ENCODE measurements around the gene NDRG2. TPM values are rescaled to one million over a fixed set of nuclear protein-coding genes. Genes with fewer than 3 reads are reported as not detected.

Gene NDRG2
- total RNA-seq, 8 experiments from 2014 or later, result 4.1 to 51.8 (median 13.7) TPM

DNA sequence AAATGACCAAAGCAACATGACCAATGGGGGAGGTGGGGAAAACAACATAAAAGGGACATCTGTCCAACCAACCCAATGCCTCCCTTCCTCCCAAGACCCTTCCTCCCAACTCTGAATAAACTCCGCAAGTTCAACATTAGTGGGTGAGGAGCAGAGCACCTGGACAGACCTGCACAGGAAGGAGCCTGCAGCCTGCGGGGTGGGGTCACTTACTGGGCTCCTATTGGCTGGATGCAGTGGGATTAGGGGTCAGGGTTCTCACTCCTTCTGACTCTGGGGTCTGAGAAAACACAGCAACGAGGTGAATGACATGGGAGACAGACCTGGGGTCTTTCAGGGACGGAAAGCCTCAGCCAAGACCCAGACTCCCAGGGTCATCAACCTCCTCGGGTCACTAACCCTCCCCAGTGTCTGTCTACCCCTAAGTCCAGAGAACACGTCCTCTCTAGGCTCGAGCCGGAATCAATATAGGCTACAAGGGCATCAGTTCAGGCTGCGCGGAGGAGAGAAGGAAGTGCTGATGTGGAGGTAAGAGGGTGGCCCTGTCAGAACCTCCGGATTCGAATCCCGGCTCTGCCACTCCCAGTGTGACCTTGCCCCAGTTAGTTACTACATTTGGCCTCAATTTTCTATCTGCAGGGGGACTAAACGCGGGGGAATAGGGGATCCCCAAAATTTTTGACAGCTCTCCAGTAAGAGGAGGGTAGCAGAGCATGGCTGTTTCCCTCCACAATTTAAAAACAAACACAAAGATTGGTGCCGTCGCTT, 860 bp downstream of the NDRG2 start:
- WGBS, 10 experiments, result 0 to 35% (median 23%) methylated on average over 1 to 10 of the region's 17 CpGs; no CpG with 5 or more reads in 3 of the 10 experiments
- in situ Hi-C loops (cut with MboI; ENCODE audit: low pct_unique_long_range_greater_than_20kb in 2 of 9, low sequenced_read_pairs in 9 of 9, unreplicated experiment in 9 of 9), result loop anchor here in 1 of 9 experiments (25.0 kb wide), 1 partner anchor 88 kb away; the partner anchor contains the start of gene TMEM253
- no peak for ATAC-seq (replicated peaks in 6 of 8)

DNA sequence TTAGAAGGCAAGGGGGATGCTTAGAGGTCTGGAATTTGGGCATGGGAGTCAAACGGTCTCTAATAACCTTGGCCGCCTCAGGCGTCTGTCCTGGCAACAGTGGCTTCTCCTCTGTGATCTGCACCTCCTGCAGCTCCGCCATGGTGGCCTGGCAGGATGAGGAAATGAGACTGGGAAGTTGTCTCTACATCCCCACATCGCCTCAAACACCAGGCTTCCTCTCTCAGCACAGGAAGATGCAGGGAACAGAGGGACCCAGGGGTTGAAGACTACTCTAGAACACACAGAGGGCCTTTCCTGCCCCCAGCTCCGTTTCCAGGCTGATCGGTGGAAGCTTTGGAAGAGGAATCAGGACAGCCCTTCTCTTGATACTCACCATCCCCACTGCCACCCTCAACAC, 1.7 kb downstream of the NDRG2 start:
- no peaks in the 10 kb centered on the region for H3K4me1 ChIP-seq (replicated peaks in 1 of 2)
- ATAC-seq (replicated peaks in 6 of 8), result no peak
- no peak overlapping the region for H3K4me3 ChIP-seq
- no peak overlapping the region for H3K27ac ChIP-seq
- 66 to 92% (median 79%) methylated on average over 2 to 6 of the region's 7 CpGs; no CpG with 5 or more reads in 4 of the 10 experiments for WGBS, 10 experiments
- in situ Hi-C loops (cut with MboI; ENCODE audit: low pct_unique_long_range_greater_than_20kb in 2 of 9, low sequenced_read_pairs in 9 of 9, unreplicated experiment in 9 of 9), result loop anchor here in 1 of 9 experiments (25.0 kb wide), 1 partner anchor 89 kb away; the partner anchor contains the start of gene TMEM253

More for the DNA sequence above, 860 bp downstream of the NDRG2 start:
- peak overlapping the region in 1 of 2 donors; percentile 28 for H3K27ac ChIP-seq
- H3K4me1 ChIP-seq (replicated peaks in 1 of 2), result no peaks in the 10 kb centered on the region
- peak overlapping the region; percentile 40 to 49 (median 46) for H3K4me3 ChIP-seq

DNA sequence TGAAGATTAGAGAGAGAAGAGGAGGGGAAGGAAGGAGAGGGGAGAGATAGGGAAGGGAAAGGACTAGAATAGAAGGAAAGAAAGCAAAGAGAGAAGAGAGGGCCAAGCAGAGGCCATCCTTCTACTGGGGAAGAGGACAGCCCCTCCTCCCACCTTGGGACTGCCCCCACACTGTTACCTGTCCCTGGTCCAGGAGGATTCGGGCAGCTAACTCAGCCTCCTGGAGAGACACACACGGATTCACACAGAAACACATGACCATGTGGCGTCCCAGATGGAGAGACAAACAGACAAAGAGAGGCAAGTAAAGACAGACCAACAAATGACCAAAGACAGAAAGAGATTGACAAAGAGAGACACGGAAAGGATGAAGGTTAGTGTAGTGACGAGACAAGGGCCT, 2.2 kb downstream of the NDRG2 start:
- 40 to 93% (median 74%) methylated on average over 1 to 5 of the region's 5 CpGs for WGBS, 10 experiments
- ATAC-seq (replicated peaks in 6 of 8), result no peak
- no peak overlapping the region for H3K27ac ChIP-seq
- in situ Hi-C loops (cut with MboI; ENCODE audit: low pct_unique_long_range_greater_than_20kb in 2 of 9, low sequenced_read_pairs in 9 of 9, unreplicated experiment in 9 of 9), result loop anchor here in 1 of 9 experiments (25.0 kb wide), 1 partner anchor 90 kb away; the partner anchor contains the start of gene TMEM253
- H3K4me1 ChIP-seq (replicated peaks in 1 of 2), result no peaks in the 10 kb centered on the region
- H3K4me3 ChIP-seq, result no peak overlapping the region

DNA sequence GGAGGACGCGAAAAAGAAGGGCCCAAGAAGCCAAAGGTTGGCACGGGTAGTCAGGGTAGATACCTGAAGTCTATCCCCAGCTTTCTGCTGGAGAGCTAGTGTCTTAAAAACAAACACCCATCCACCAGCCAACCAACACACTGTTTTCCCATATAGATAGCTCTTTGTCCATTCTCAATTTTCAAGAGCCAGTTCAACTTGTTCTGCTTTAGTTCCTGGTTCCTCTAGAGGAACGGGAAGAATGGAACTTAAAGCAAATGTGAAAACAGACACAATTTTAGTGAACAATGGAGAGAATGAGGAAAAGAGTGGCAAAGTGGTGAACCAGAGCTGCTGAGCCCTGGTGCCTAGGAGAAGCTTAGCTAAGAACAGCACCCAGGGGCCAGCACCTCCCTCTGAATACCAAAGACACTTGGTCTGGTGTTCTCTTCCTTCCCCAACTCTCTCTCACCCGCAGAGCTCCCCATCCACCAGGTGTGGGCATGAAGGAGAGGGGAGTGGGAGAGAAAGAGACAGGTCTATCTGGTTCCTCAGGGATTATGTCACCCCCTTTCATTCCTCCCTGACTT, 3.8 kb downstream of the NDRG2 start:
- no peak overlapping the region for H3K27ac ChIP-seq
- H3K4me1 ChIP-seq (replicated peaks in 1 of 2), result no peaks in the 10 kb centered on the region
- WGBS, 10 experiments, result 20 to 100% (median 90%) methylated on average over 1 to 5 of the region's 5 CpGs; no CpG with 5 or more reads in 3 of the 10 experiments
- H3K4me3 ChIP-seq, result no peak overlapping the region
- in situ Hi-C loops (cut with MboI; ENCODE audit: low pct_unique_long_range_greater_than_20kb in 2 of 9, low sequenced_read_pairs in 9 of 9, unreplicated experiment in 9 of 9), result loop anchor here in 1 of 9 experiments (25.0 kb wide), 1 partner anchor 91 kb away; the partner anchor contains the start of gene TMEM253
- no peak for ATAC-seq (replicated peaks in 6 of 8)

DNA sequence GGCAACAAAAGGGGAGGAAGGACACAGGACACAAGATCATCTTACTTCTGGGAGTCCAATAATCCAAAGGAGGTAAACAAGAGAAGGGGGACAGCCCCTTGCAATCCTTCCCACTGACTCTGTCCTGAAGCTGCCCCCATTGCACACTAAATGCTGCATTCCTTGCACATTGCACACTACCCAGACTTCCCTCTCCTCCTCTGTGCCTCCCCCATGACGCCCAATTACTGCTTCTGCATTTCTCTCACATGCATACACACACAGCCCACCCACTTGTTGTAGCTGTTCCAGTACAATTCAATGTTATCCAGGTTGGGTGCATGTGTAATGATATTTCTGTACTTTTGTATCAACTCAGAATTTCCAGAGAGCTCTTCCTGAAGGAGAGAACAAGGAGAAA, 5.5 kb downstream of the NDRG2 start:
- Histone ChIP-seq H3K4me3 (no peak overlapping the region), H3K4me1 (replicated peaks in 1 of 2) (peaks cover 3 to 4% of the 10 kb centered on the region in 2 donors), H3K27ac (no peak overlapping the region)
- in situ Hi-C loops (cut with MboI; ENCODE audit: low pct_unique_long_range_greater_than_20kb in 2 of 9, low sequenced_read_pairs in 9 of 9, unreplicated experiment in 9 of 9), result loop anchor here in 1 of 9 experiments (25.0 kb wide), 1 partner anchor 93 kb away; the partner anchor contains the start of gene TMEM253
- 20 to 40% (median 33%) methylated on average over 1 of the region's 1 CpG; no CpG with 5 or more reads in 6 of the 10 experiments for WGBS, 10 experiments
- ATAC-seq (replicated peaks in 6 of 8), result no peak

DNA sequence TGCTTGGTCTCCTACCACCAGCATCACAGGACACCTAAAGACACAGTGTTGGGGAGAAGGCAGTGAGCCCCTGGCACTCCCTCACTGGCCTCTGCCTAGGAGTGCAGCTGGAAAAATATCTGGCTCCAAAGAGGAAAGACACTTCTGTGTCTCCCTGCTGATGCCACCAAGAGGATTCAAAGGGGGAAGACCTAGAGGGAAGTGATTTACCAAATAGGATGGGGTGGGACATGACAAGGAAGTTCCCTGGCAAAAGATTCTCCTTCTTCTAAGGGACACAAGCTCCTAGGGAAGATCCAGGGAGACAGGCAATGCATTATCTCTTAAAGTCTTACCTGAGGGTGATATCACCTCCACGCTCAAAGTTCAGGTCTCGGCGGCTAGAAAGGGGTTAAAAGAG, 6.1 kb downstream of the NDRG2 start:
- in situ Hi-C loops (cut with MboI; ENCODE audit: low pct_unique_long_range_greater_than_20kb in 2 of 9, low sequenced_read_pairs in 9 of 9, unreplicated experiment in 9 of 9), result loop anchor here in 1 of 9 experiments (25.0 kb wide), 1 partner anchor 94 kb away; the partner anchor contains the start of gene TMEM253
- WGBS, 10 experiments, result 80 to 100% (median 92%) methylated on average over 1 to 3 of the region's 3 CpGs; no CpG with 5 or more reads in 5 of the 10 experiments
- H3K27ac ChIP-seq, result no peak overlapping the region
- H3K4me3 ChIP-seq, result no peak overlapping the region
- no peak for ATAC-seq (replicated peaks in 6 of 8)
- H3K4me1 ChIP-seq (replicated peaks in 1 of 2), result peaks cover 3 to 4% of the 10 kb centered on the region in 2 donors

DNA sequence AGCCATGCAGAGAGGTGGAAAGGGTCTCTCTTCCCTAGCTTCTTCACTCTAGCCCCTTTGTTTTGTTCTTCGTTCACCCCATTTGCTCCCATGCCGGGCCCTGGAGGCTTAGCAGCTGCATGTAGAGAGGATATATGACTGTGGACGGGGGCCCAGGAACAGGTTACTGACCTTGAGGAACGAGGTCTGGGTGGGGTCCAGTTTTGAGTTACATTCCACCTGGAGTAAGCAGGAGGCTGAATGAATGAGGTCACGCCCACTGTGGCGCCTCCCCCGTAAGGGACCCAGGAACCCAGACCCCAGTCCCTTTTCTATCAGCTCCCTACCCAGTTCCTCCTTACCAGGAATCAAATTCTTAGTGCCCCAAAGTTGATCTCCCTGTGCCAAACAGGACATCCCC, 6.6 kb downstream of the NDRG2 start:
- Histone ChIP-seq H3K4me1 (replicated peaks in 1 of 2) (peaks cover 3 to 4% of the 10 kb centered on the region in 2 donors), H3K27ac (no peak overlapping the region), H3K4me3 (no peak overlapping the region)
- no peak for ATAC-seq (replicated peaks in 6 of 8)
- in situ Hi-C loops (cut with MboI; ENCODE audit: low pct_unique_long_range_greater_than_20kb in 2 of 9, low sequenced_read_pairs in 9 of 9, unreplicated experiment in 9 of 9), result loop anchor here in 1 of 9 experiments (25.0 kb wide), 1 partner anchor 94 kb away; the partner anchor contains the start of gene TMEM253
- WGBS, 10 experiments, result 66 to 100% (median 88%) methylated on average over 1 to 6 of the region's 7 CpGs; no CpG with 5 or more reads in 4 of the 10 experiments

DNA sequence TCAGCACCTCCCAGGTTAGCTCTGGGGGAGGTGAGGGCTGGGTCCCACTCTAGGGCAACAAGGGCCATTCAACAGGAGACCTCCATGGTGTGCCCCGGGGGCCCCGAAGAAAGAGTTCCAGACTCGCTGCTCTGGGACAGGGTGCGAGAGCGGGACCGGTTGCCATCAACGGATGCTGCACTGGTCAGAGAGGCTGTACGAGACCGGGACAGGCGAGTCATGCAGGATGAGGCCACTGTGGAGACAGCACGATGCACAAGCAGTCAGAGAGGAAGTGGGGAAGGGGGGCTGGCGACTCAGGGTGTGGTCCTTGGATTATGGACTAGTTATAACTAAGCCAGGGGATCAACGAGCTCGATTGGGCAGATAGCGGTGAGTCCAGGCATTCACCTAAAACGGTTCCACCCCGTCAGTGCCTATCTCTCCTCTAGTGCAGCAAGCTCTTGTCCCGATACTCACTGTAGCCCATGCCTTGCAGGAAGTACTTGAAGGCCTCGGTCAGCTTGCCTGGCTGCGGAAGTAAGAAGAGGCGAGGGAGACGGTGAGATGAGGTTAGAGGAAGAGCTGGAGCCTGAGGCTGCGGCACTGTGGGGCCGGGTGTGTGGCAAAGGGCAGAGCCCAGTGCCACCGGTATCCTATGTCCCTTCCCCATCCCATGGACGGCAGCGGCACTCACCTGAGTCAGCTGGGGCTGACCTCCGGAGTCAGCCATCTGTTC, 7.2 kb downstream of the NDRG2 start:
- no peak overlapping the region for H3K4me3 ChIP-seq
- no peak overlapping the region for H3K27ac ChIP-seq
- no peak for ATAC-seq (replicated peaks in 6 of 8)
- H3K4me1 ChIP-seq (replicated peaks in 1 of 2), result peaks cover 3 to 4% of the 10 kb centered on the region in 2 donors
- 81 to 98% (median 94%) methylated on average over 5 to 12 of the region's 28 CpGs; no CpG with 5 or more reads in 4 of the 10 experiments for WGBS, 10 experiments
- in situ Hi-C loops (cut with MboI; ENCODE audit: low pct_unique_long_range_greater_than_20kb in 2 of 9, low sequenced_read_pairs in 9 of 9, unreplicated experiment in 9 of 9), result loop anchor here in 1 of 9 experiments (25.0 kb wide), 1 partner anchor 95 kb away; the partner anchor contains the start of gene TMEM253

DNA sequence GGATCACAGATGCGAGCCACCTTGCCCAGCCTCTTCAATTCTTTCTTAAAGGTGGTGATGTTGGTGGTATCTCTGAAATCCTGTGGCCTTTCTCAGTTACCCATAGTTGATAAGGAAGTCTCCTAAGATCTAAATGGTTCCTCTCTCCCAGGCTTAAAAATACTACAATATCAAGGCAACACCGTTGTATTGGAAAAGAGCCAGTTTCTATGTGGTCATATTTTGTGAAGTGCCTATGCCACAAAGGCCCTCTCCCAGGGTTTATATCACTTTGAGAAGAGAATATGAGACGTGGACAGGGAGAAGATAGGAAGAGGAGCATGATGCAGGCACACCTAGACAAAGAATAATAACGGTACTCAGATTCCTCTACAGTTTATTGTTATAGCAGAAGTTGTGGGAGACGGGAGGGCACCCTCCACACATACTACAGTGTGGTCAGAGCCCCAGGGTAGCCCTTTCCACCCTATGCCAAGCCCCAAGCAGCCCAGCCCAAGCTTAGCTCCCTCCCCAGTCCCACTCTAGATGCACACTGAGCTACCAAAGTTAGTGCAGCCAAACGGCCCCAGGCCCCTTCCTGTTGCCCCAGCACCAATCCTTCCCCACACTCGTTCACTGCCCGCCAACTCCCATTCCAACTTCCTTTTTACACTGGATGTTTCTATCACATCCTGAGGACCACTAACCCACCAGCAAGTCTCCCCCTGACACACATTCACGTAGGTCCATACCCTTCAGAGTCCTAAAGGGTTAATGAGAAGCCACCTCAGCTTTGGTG, 8.3 kb downstream of the NDRG2 start:
- no peak overlapping the region for H3K4me3 ChIP-seq
- in situ Hi-C loops (cut with MboI; ENCODE audit: low pct_unique_long_range_greater_than_20kb in 2 of 9, low sequenced_read_pairs in 9 of 9, unreplicated experiment in 9 of 9), result loop anchor here in 1 of 9 experiments (25.0 kb wide), 1 partner anchor 96 kb away; the partner anchor contains the start of gene TMEM253
- 33 to 100% (median 68%) methylated on average over 1 to 7 of the region's 9 CpGs; no CpG with 5 or more reads in 2 of the 10 experiments for WGBS, 10 experiments

DNA sequence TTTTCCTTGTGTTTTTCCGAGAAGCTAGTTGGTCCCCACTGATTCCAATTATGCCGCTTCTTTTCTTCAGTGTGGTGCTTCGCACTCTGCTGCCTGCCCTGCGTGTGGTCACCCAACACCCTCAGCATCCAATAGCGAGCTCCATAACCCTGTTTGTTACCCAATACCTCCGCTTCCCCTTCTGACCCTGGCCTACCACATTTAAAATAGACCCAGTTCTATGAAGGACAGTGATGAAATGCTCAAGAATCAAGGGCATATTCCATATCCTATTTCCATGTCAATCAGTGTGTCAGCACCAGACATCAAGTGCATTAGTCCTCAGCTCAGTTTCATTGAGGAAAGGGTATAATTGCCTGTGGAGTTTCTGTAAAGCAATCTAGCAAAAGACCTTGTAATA, 9.5 kb downstream of the NDRG2 start:
- Histone ChIP-seq H3K4me1 (replicated peaks in 1 of 2) (peaks cover 3 to 4% of the 10 kb centered on the region in 2 donors), H3K27ac (no peak overlapping the region), H3K4me3 (no peak overlapping the region)
- 10 to 100% (median 81%) methylated on average over 1 to 6 of the region's 6 CpGs; no CpG with 5 or more reads in 4 of the 10 experiments for WGBS, 10 experiments
- peak in 1 of 8 experiments; percentile 4 for ATAC-seq (replicated peaks in 6 of 8)
- in situ Hi-C loops (cut with MboI; ENCODE audit: low pct_unique_long_range_greater_than_20kb in 2 of 9, low sequenced_read_pairs in 9 of 9, unreplicated experiment in 9 of 9), result loop anchor here in 1 of 9 experiments (25.0 kb wide), 1 partner anchor 97 kb away; the partner anchor contains the start of gene TMEM253

More for the DNA sequence above, 8.3 kb downstream of the NDRG2 start:
- Histone ChIP-seq H3K4me1 (replicated peaks in 1 of 2) (peaks cover 3 to 4% of the 10 kb centered on the region in 2 donors), H3K27ac (no peak overlapping the region)
- no peak for ATAC-seq (replicated peaks in 6 of 8)

DNA sequence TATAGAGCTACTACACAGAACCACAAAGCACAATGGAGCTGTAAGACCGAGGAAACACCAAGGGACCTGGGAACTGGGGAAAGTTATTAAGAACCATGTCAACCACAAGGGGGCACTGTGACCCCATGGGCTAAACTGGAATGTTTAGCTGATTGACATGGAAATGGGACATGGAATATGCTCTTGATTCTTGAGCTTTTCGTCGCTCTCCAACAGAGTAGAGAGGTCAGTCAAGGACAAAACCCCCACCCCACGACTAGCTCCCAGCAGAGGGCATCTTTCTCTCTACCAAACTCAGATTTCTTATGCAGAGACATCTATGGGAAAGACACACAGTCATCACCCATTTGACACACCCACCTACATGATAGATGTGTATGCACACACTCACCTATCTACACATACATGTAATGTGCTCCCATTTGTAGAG, 10.1 kb downstream of the NDRG2 start:
- WGBS, 10 experiments, result 0 to 20% (median 0%) methylated on average over 1 to 4 of the region's 4 CpGs; no CpG with 5 or more reads in 4 of the 10 experiments
- Histone ChIP-seq H3K27ac (no peak overlapping the region), H3K4me1 (replicated peaks in 1 of 2) (peaks cover 3 to 4% of the 10 kb centered on the region in 2 donors), H3K4me3 (no peak overlapping the region)
- ATAC-seq (replicated peaks in 6 of 8), result peak; percentile 92 to 98 (median 96)
- in situ Hi-C loops (cut with MboI; ENCODE audit: low pct_unique_long_range_greater_than_20kb in 2 of 9, low sequenced_read_pairs in 9 of 9, unreplicated experiment in 9 of 9), result loop anchor here in 1 of 9 experiments (25.0 kb wide), 1 partner anchor 98 kb away; the partner anchor contains the start of gene TMEM253

All from motor neuron (in vitro differentiated cells).